K562 (cell line): Measurements from ENCODE around the gene VSTM2B. TPM values are rescaled to one million over a fixed set of nuclear protein-coding genes. Genes with fewer than 3 reads are reported as not detected.

Source experiments
- ATAC-seq: fragments of 200-7000 bp; cut with Tn5 transposase; 3 replicates; pipeline ENCODE4 v1.9.1; 2020; ENCODE audit warnings: moderate library complexity
- BruUV-seq: library from RNA; stranded (reverse); fragments of 400-500 nt; replicated peaks from 2 replicates; lab custom pipeline; 2021; lab: Mats Ljungman, UMichigan
- CTCF ChIA-PET: fragments of 300-600 bp; formaldehyde crosslinking; extraction: SDS; loops from one replicate; lab custom pipeline; 2021; ENCODE audit warnings: low intra/inter-chr PET ratio; lab: Yijun Ruan, JAX
- POLR2A ChIA-PET: fragments of 300-600, 350-650 bp; sonication (Branson Sonifier 250); formaldehyde crosslinking; extraction: SDS; loops from one replicate; lab custom pipeline; 2021; ENCODE audit warnings: antibody characterized with exemption, inconsistent platforms; lab: Yijun Ruan, JAX
- DNase-seq, 4 experiments: peaks; one replicate each; pipeline versions ENCODE4 v3.0.0 to v3.0.0-alpha.2; 2011 to 2018; ENCODE audit warnings: low spot score in 3 of 4, mixed read lengths in 3 of 4; ENCODE audit errors: extremely low read depth in 1 of 4
- FAIRE-seq: peaks from 2 replicates; lab custom pipeline; 2011; peaks lifted over from hg19 to GRCh38; lab: Jason Lieb, UNC
- H2AFZ ChIP-seq: 2 replicates; pipeline ENCODE4 v1.6.0; 2011; ENCODE audit warnings: low read depth, low read length, control low read depth, inconsistent platforms
- H3K27ac ChIP-seq: fragments of 200-600 bp; 3 replicates; pipeline ENCODE4 v1.8.0; 2011; ENCODE audit warnings: low read depth, mild to moderate bottlenecking, control low read depth, inconsistent platforms, low read length, moderate library complexity, mixed read lengths; ENCODE audit errors: extremely low read depth
- H3K27me3 ChIP-seq, 2 experiments: fragments of 300-600 bp in 1 of 2; 2 replicates in 1 of 2; 3 replicates in 1 of 2; pipeline versions ENCODE4 v1.6.0 to v1.8.0; 2011; ENCODE audit warnings: inconsistent platforms in 2 of 2, low read length in 2 of 2, mild to moderate bottlenecking in 1 of 2, mixed read lengths in 1 of 2, moderate library complexity in 1 of 2; ENCODE audit not compliant: control insufficient read depth in 2 of 2, insufficient read depth in 2 of 2
- H3K36me3 ChIP-seq: fragments of 300-600 bp; 3 replicates; pipeline ENCODE4 v1.8.0; 2011; ENCODE audit warnings: mild to moderate bottlenecking, low read length, inconsistent platforms; ENCODE audit not compliant: control insufficient read depth, insufficient read depth
- H3K4me1 ChIP-seq, 2 experiments: fragments of 200-600 bp in 1 of 2; replicated peaks in 1 of 2; 2 replicates in 1 of 2; 3 replicates in 1 of 2; pipeline versions ENCODE4 v1.5.1 to v1.8.0; 2011; ENCODE audit warnings: inconsistent platforms in 2 of 2, low read length in 2 of 2, mild to moderate bottlenecking in 1 of 2, mixed read lengths in 1 of 2, moderate library complexity in 1 of 2; ENCODE audit not compliant: control insufficient read depth in 2 of 2, insufficient read depth in 2 of 2
- H3K4me2 ChIP-seq: 2 replicates; pipeline ENCODE4 v1.6.1; 2011; ENCODE audit warnings: low read length, control low read depth, inconsistent platforms, mixed read lengths; ENCODE audit not compliant: insufficient read depth
- H3K4me3 ChIP-seq: fragments of 200-600 bp; sonication (generic), shearing (Covaris generic); 2 replicates; pipeline ENCODE4 v1.5.1; 2016; ENCODE audit warnings: control low read depth, inconsistent platforms
- H3K79me2 ChIP-seq: fragments of 200-600 bp; 3 replicates; pipeline ENCODE4 v1.8.0; 2011; ENCODE audit warnings: low read length, inconsistent platforms; ENCODE audit not compliant: control insufficient read depth, insufficient read depth
- H3K9ac ChIP-seq, 2 experiments: 2 replicates each; pipeline versions ENCODE4 v1.6.0 to v1.6.1; 2011; ENCODE audit warnings: low read depth in 2 of 2, low read length in 2 of 2, control low read depth in 1 of 2, inconsistent platforms in 1 of 2, mild to moderate bottlenecking in 1 of 2, mixed read lengths in 1 of 2; ENCODE audit not compliant: insufficient read depth in 1 of 2
- H3K9me1 ChIP-seq: one replicate; pipeline ENCODE4 v1.6.0; 2011; ENCODE audit warnings: inconsistent platforms, mild to moderate bottlenecking, low read length, moderate library complexity; ENCODE audit not compliant: control insufficient read depth, insufficient read depth
- H3K9me3 ChIP-seq: replicated peaks from 2 replicates; pipeline ENCODE4 v1.5.1; 2011; ENCODE audit warnings: low read depth, low read length, inconsistent platforms; ENCODE audit not compliant: control insufficient read depth, insufficient read depth
- H4K20me1 ChIP-seq: replicated peaks from 2 replicates; pipeline ENCODE4 v1.6.1; 2011; ENCODE audit warnings: low read length, inconsistent platforms, mixed read lengths; ENCODE audit not compliant: control insufficient read depth, insufficient read depth
- CBX1 ChIP-seq: sonication (generic); IDR thresholded peaks from 2 replicates; pipeline ENCODE4 v1.6.1; 2016; ENCODE audit warnings: antibody characterized with exemption, low read depth, mild to moderate bottlenecking
- DACH1 ChIP-seq: fragments of 450-650 bp; IDR thresholded peaks from 2 replicates; pipeline ENCODE4 v1.6.1; 2018; ENCODE audit not compliant: partially characterized antibody
- FOXK1 ChIP-seq: sonication (generic); formaldehyde crosslinking; IDR thresholded peaks from 2 replicates; pipeline ENCODE4 v1.8.0; 2022; ENCODE audit warnings: missing genetic modification reagents, mild to moderate bottlenecking, borderline replicate concordance
- MYC ChIP-seq, 2 experiments: fragments of 250-450 bp in 1 of 2; sonication (Bioruptor Pico) in 1 of 2; IDR thresholded peaks; 2 replicates each; pipeline versions ENCODE4 v1.5.1 to v1.6.1; 2012 to 2021; ENCODE audit warnings: low read depth in 2 of 2, borderline replicate concordance in 1 of 2, improper control_type of control experiment in 1 of 2, low read length in 1 of 2, mild to moderate bottlenecking in 1 of 2, moderate library complexity in 1 of 2
- PCBP1 ChIP-seq: fragments of 200-400 bp; formaldehyde crosslinking; IDR thresholded peaks from 2 replicates; pipeline ENCODE4 v1.6.1; 2018; ENCODE audit warnings: mild to moderate bottlenecking, low read depth, low read length; ENCODE audit not compliant: poor library complexity, severe bottlenecking
- POLR2A ChIP-seq: fragments of 450-650 bp; conservative IDR thresholded peaks from 2 replicates; pipeline ENCODE4 v1.6.1; 2016
- RBFOX2 ChIP-seq: fragments of 200-400 bp; formaldehyde crosslinking; IDR thresholded peaks from 2 replicates; pipeline ENCODE4 v1.6.1; 2017; ENCODE audit warnings: low read depth, mild to moderate bottlenecking, low read length, moderate library complexity
- RFX1 ChIP-seq: fragments of 450-650 bp; IDR thresholded peaks from 2 replicates; pipeline ENCODE4 v1.6.1; 2016; ENCODE audit warnings: mild to moderate bottlenecking, moderate library complexity
- SMAD1 ChIP-seq: fragments of 150-350 bp; IDR thresholded peaks from 2 replicates; pipeline ENCODE4 v1.6.1; 2014; ENCODE audit warnings: low read length, low read depth; ENCODE audit not compliant: partially characterized antibody
- SRSF1 ChIP-seq: fragments of 200-400 bp; formaldehyde crosslinking; IDR thresholded peaks from 2 replicates; pipeline ENCODE4 v1.6.1; 2017; ENCODE audit warnings: mild to moderate bottlenecking, low read depth, low read length, moderate library complexity
- TAL1 ChIP-seq: fragments of 450-650 bp; IDR thresholded peaks from 2 replicates; pipeline ENCODE4 v1.6.1; 2016; ENCODE audit warnings: mild to moderate bottlenecking
- TFAM ChIP-seq: fragments of 250-450 bp; sonication (Bioruptor Pico); conservative IDR thresholded peaks from 2 replicates; pipeline ENCODE4 v1.5.0; 2021; ENCODE audit warnings: mild to moderate bottlenecking, moderate library complexity
- ZNF263 ChIP-seq: sonication (generic); formaldehyde crosslinking; IDR thresholded peaks from 2 replicates; pipeline ENCODE4 v1.8.0; 2022; ENCODE audit warnings: mild to moderate bottlenecking, missing genetic modification reagents, borderline replicate concordance
- ZNF318 ChIP-seq, 2 experiments: fragments of 450-650 bp; IDR thresholded peaks; 2 replicates each; pipeline ENCODE4 v1.6.1; 2016; ENCODE audit warnings: mild to moderate bottlenecking in 2 of 2, borderline replicate concordance in 1 of 2, low read depth in 1 of 2, moderate library complexity in 1 of 2
- ZNF507 ChIP-seq: conservative IDR thresholded peaks from 2 replicates; pipeline ENCODE4 v1.6.1; 2017; ENCODE audit warnings: missing genetic modification characterization, missing compliant biosample characterization
- ZSCAN32 ChIP-seq: fragments of 450-650 bp; formaldehyde crosslinking; IDR thresholded peaks from 2 replicates; pipeline ENCODE4 v1.4.0; 2020; ENCODE audit warnings: mild to moderate bottlenecking, moderate library complexity
- WGBS: fragments of 100-300 bp; shearing (Covaris generic); methylation state at CpG from one replicate; pipeline ENCODE4 v1.1.6; 2016; ENCODE audit warnings: low coverage, mixed read lengths; ENCODE audit not compliant: insufficient coverage; ENCODE audit errors: missing lambda C conversion rate; 5-methylcytosine and 5-hydroxymethylcytosine counted together
- in situ Hi-C: fragments of 300-500 bp; cut with MboI; formaldehyde crosslinking; loops from 4 replicates; pipeline ENCODE4 v1.15.0; 2018; ENCODE audit warnings: inconsistent platforms, mixed read lengths
- intact Hi-C: fragments of 100-400 bp; cut with micrococcal nuclease; formaldehyde crosslinking; loops from 2 replicates; pipeline ENCODE4 v1.14.2; 2022
- polyA plus RNA-seq, 8 experiments: library from polyadenylated mRNA; depleted of rRNA in 4 of 8; stranded (reverse) in 5 of 8; unstranded in 3 of 8; fragments of >200 nt; fragmentation: Nextera tagmentation in 2 of 8; fragmentation: Illumina TruSeq in 1 of 8; extraction: Ambion mirVana in 2 of 8; extraction: Trizol in 1 of 8; gene quantifications; 2 replicates each; pipeline versions ENCODE4 v1.2.1 to v1.2.3, GENCODE V29; 2011 to 2014; ENCODE audit warnings: inconsistent platforms in 1 of 8, missing spikeins in 1 of 8
- total RNA-seq, 7 experiments: library from RNA; depleted of rRNA in 6 of 7; stranded (reverse); fragments of >200 nt in 6 of 7; fragmentation: Illumina TruSeq in 2 of 7; extraction: Trizol in 2 of 7; gene quantifications; 2 replicates each; pipeline versions ENCODE4 v1.2.1 to v1.2.3, GENCODE V29; 2011 to 2021; ENCODE audit warnings: low replicate concordance in 1 of 7

Gene VSTM2B
- total and polyA plus RNA-seq, 9 of the 15 experiments (the other 6 are each of a cell fraction or from before 2014, with no cell fraction given) = not detected

- CTCF ChIA-PET = no interaction called here
- H3K79me2 ChIP-seq = no peaks in the 10 kb centered on the region
- ATAC-seq (no peak), DNase-seq (no peak), FAIRE-seq (no peak)
- POLR2A ChIA-PET = interaction anchor here (1.0 to 1.1 kb wide), 2 partner anchors 11 to 12 kb away, joined by 3 to 4 read pairs; no protein-coding TSS in a partner anchor
- H3K27me3 ChIP-seq = peaks cover 3 to 11% of the 10 kb centered on the region in 2 experiments; a peak in 3 of 5 replicates
- intact Hi-C loops (no loop called here), in situ Hi-C loops (loop anchor here (25.0 kb wide), 1 partner anchor 849 kb away; no protein-coding TSS in a partner anchor)
- no peak overlapping the region for H2AFZ ChIP-seq
- H3K4me2 ChIP-seq = no peak overlapping the region
- no peak overlapping the region for H3K9ac ChIP-seq
- no peaks in the 10 kb centered on the region for H3K9me1 ChIP-seq
- H3K36me3 ChIP-seq = no peaks in the 10 kb centered on the region
- 0% methylated on average over 2 of the region's 2 CpGs for WGBS
- H3K4me1 ChIP-seq = no peaks in the 10 kb centered on the region
- no peak overlapping the region for H3K4me3 ChIP-seq
- no peaks in the 10 kb centered on the region for H4K20me1 ChIP-seq
- H3K9me3 ChIP-seq = no peaks in the 10 kb centered on the region
- BruUV-seq = no TSS peak
- no peak overlapping the region for H3K27ac ChIP-seq
- no peak for TF ChIP-seq CBX1
- no peak for TF ChIP-seq RBFOX2
- TF ChIP-seq DACH1 = no peak
- TF ChIP-seq FOXK1 (CRISPR knock-in tag) = no peak
- TF ChIP-seq TFAM (CRISPR knock-in tag) = no peak
- TF ChIP-seq ZNF263 = no peak
- no peak for TF ChIP-seq RFX1
- TF ChIP-seq ZNF507 (tag) = no peak
- TF ChIP-seq TAL1 = no peak
- no peak for TF ChIP-seq POLR2A
- no peak for TF ChIP-seq SRSF1
- no peak for TF ChIP-seq MYC (IDR thresholded peaks at IDR 0.05; ENCODE audit: low read depth, low read length)
- TF ChIP-seq MYC (CRISPR knock-in tag; IDR thresholded peaks at IDR 0.05; ENCODE audit: borderline replicate concordance, low read depth) = no peak
- TF ChIP-seq SMAD1 = no peak
- no peak for TF ChIP-seq ZSCAN32 (CRISPR knock-in tag)
- TF ChIP-seq PCBP1 = no peak
- no peak for TF ChIP-seq ZNF318 (IDR thresholded peaks at IDR 0.05; ENCODE audit: borderline replicate concordance in 1 of 2, low read depth in 1 of 2)
Observed at GRCh38 chr19:29586401-29586800, 60.6 kb downstream of the VSTM2B start.
